Karpas-422 (cell line): ENCODE measurements around the gene CD247. TPM values are rescaled to one million over a fixed set of nuclear protein-coding genes. Genes with fewer than 3 reads are reported as not detected.
A peak's percentile ranks its signal among the peaks of the same experiment; 100 is the strongest.

Source experiments
- DNase-seq: peaks from one replicate; pipeline ENCODE4 v3.0.0-alpha.2; 2015
- H2AFZ ChIP-seq: fragments of 200-600 bp; sonication (generic); 2 replicates; pipeline ENCODE4 v1.6.1; 2014; ENCODE audit warnings: antibody characterized with exemption, low read length, mixed read lengths
- H3K27ac ChIP-seq: fragments of 200-600 bp; sonication (generic); 2 replicates; pipeline ENCODE4 v1.5.1; 2014; ENCODE audit warnings: mild to moderate bottlenecking, low read length, moderate library complexity
- H3K27me3 ChIP-seq: fragments of 200-600 bp; sonication (generic); 2 replicates; pipeline ENCODE4 v1.6.1; 2014; ENCODE audit warnings: low read length, mixed read lengths
- H3K36me3 ChIP-seq: fragments of 200-600 bp; sonication (generic); 2 replicates; pipeline ENCODE4 v1.6.1; 2014; ENCODE audit warnings: low read length, mixed read lengths; ENCODE audit not compliant: insufficient read depth
- H3K4me1 ChIP-seq: fragments of 200-600 bp; sonication (generic); 2 replicates; pipeline ENCODE4 v1.6.1; 2014; ENCODE audit warnings: mild to moderate bottlenecking, low read length, mixed read lengths
- H3K4me2 ChIP-seq: fragments of 200-600 bp; sonication (generic); 2 replicates; pipeline ENCODE4 v1.6.1; 2014; ENCODE audit warnings: low read length, low read depth, mild to moderate bottlenecking; ENCODE audit not compliant: poor library complexity, severe bottlenecking
- H3K4me3 ChIP-seq: fragments of 200-600 bp; sonication (generic); 2 replicates; pipeline ENCODE4 v1.5.1; 2014; ENCODE audit warnings: mild to moderate bottlenecking, antibody characterized with exemption, low read length, mixed read lengths
- H3K79me2 ChIP-seq: fragments of 200-600 bp; sonication (generic); 2 replicates; pipeline ENCODE4 v1.6.1; 2014; ENCODE audit warnings: mild to moderate bottlenecking, low read length, mixed read lengths
- H3K9ac ChIP-seq: fragments of 200-600 bp; sonication (generic); 2 replicates; pipeline ENCODE4 v1.6.0; 2014; ENCODE audit warnings: low read length
- H3K9me2 ChIP-seq: fragments of 200-600 bp; sonication (generic), shearing (Covaris generic); replicated peaks from 2 replicates; pipeline ENCODE4 v1.6.0; 2014; ENCODE audit warnings: mild to moderate bottlenecking, low read length, moderate library complexity; ENCODE audit not compliant: insufficient read depth
- H3K9me3 ChIP-seq: fragments of 300-700, 200-600 bp; sonication (generic); 2 replicates; pipeline ENCODE4 v1.6.1; 2014; ENCODE audit warnings: low read length, mixed read lengths
- H4K20me1 ChIP-seq: fragments of 200-600 bp; sonication (generic); 2 replicates; pipeline ENCODE4 v1.6.1; 2014; ENCODE audit warnings: mild to moderate bottlenecking, antibody characterized with exemption, low read length, low read depth; ENCODE audit not compliant: insufficient read depth
- total RNA-seq: library from RNA; depleted of rRNA; stranded (reverse); fragments of >200 nt; shearing (Covaris generic); gene quantifications from 2 replicates; pipeline ENCODE4 v1.2.3, GENCODE V29; 2014; ENCODE audit warnings: low replicate concordance

The CD247 gene
- total RNA-seq, 1 experiment from 2014 or later = 41.3 TPM

DNA sequence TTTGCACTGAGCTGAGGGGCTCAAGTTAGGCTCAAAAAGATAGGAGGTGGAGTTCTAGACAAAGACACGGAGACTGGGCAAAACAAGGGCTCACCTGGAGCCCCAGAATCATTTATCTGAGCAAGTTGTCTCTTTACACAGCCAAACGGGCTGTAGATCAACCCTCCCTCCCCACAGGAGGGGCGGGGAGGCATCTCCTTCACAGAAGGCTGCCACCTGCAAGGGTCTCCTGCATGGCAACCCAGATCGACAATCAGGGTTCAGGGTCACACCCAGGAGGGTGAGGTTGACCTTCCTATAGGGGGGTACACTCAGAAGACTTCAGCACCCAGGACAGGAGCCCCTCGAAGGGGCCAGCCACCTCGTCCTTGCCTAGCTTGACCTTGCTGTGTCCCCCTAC lies 84.0 kb downstream of the CD247 start:
- DNase-seq = peak; percentile 39
- H3K4me3 ChIP-seq = no peak overlapping the region
- H3K4me1 ChIP-seq = peaks cover 97% of the 10 kb centered on the region
- H3K9me2 ChIP-seq = no peaks in the 10 kb centered on the region
- H2AFZ ChIP-seq = no peak overlapping the region
- H3K9ac ChIP-seq = peak overlapping the region; percentile 20
- no peaks in the 10 kb centered on the region for H3K27me3 ChIP-seq
- H3K27ac ChIP-seq = peak overlapping the region; percentile 99
- peaks cover 35% of the 10 kb centered on the region for H3K79me2 ChIP-seq
- H3K36me3 ChIP-seq = peaks cover 37% of the 10 kb centered on the region
- no peak overlapping the region for H3K4me2 ChIP-seq
- H4K20me1 ChIP-seq = no peaks in the 10 kb centered on the region
- no peaks in the 10 kb centered on the region for H3K9me3 ChIP-seq

DNA sequence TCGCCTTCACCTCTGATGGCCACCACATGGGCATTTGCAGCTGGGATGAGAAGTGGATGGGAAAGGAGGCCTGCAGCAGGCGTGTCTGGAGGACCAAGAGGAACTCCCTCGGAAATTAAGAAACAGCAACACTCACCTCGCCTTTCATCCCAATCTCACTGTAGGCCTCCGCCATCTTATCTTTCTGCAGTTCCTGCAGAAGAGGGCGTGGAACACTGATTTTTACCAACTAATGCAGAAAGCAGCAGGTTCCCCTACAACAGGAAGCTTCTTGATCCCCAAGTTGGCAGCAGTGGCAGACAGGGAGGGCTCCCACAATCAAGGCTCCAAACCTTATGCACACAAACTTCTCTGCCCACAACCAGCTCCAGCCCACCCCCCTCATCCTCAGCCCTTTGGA lies 84.4 kb downstream of the CD247 start:
- H4K20me1 ChIP-seq = no peaks in the 10 kb centered on the region
- no peaks in the 10 kb centered on the region for H3K27me3 ChIP-seq
- no peaks in the 10 kb centered on the region for H3K9me2 ChIP-seq
- no peak overlapping the region for H3K4me2 ChIP-seq
- peak overlapping the region; percentile 99 for H3K27ac ChIP-seq
- H3K4me3 ChIP-seq = no peak overlapping the region
- H3K4me1 ChIP-seq = peaks cover 97% of the 10 kb centered on the region
- H3K36me3 ChIP-seq = peaks cover 37% of the 10 kb centered on the region
- H3K9me3 ChIP-seq = no peaks in the 10 kb centered on the region
- peak overlapping the region; percentile 67 for H3K9ac ChIP-seq
- H2AFZ ChIP-seq = no peak overlapping the region
- H3K79me2 ChIP-seq = peaks cover 34% of the 10 kb centered on the region
- DNase-seq = peak; percentile 42

DNA sequence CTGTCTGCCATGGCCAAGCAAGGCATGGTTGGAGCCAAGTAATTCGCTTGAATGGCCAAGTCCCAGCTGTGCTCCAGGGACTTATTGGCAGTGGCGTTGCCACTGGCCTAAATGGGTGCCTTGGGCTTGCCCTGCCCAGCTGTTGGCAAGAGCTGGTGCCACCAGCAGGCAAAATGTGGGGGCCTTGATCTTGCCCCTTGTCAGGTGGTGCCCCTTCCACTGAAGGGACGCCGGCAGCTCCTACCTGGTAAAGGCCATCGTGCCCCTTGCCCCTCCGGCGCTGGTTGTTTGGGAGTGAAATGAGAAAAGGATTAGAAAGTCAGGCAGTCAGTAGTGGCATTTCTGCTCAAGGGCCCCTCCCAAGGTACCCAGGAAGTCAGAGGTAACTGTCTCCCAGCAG lies 85.5 kb downstream of the CD247 start:
- H3K4me2 ChIP-seq = peak overlapping the region; percentile 74
- H4K20me1 ChIP-seq = no peaks in the 10 kb centered on the region
- no peak for DNase-seq
- peak overlapping the region; percentile 44 for H3K4me3 ChIP-seq
- H3K4me1 ChIP-seq = peaks cover 97% of the 10 kb centered on the region
- H3K9ac ChIP-seq = peak overlapping the region; percentile 67
- peaks cover 37% of the 10 kb centered on the region for H3K36me3 ChIP-seq
- H3K79me2 ChIP-seq = peaks cover 23% of the 10 kb centered on the region
- no peaks in the 10 kb centered on the region for H3K9me3 ChIP-seq
- H3K9me2 ChIP-seq = no peaks in the 10 kb centered on the region
- H3K27me3 ChIP-seq = no peaks in the 10 kb centered on the region
- peak overlapping the region; percentile 99 for H3K27ac ChIP-seq
- no peak overlapping the region for H2AFZ ChIP-seq

DNA sequence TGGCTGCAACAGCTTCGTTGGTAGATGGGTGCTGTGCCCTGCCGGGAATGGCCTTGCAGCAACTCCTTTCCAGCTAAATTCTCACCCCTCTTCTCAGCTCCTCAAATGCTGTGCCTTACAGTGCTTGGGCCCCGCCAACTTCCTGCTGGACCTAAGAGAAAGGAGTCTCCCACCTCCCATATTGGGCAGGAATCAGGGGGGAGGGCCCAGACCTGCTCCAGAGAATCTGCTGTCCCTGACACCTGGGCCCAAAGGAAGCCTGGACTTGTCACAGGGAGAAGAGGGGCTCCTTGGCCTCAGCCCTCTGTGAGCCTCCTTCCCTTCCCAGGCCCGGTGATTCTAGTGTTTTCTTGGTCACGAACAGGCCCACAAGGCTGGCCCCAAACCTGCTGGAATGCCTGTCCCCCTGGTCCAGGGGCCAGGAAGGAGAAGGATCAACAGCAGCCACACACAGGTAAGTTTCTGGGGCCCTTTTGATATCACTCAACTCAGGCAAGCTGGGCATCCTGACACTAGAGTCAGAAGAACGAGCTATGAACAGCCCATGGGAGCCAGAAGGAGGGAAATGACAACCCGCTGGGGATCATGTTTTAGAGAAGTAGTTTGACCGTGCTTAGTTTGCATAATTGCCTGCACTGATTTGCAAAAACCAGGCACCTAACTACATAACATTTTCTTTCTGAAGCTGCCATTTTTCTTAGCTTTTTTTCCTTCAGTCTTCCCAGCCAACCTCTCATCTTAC lies 86.2 kb downstream of the CD247 start:
- Histone ChIP-seq H3K9me2 (no peaks in the 10 kb centered on the region), H3K9me3 (no peaks in the 10 kb centered on the region), H3K4me1 (peaks cover 96% of the 10 kb centered on the region), H3K4me3 (peak overlapping the region; percentile 54), H2AFZ (no peak overlapping the region), H3K4me2 (peak overlapping the region; percentile 74), H3K27me3 (no peaks in the 10 kb centered on the region), H3K36me3 (peaks cover 31% of the 10 kb centered on the region), H3K9ac (peak overlapping the region; percentile 84), H4K20me1 (no peaks in the 10 kb centered on the region), H3K27ac (peak overlapping the region; percentile 99), H3K79me2 (peaks cover 17% of the 10 kb centered on the region)
- peak; percentile 95 for DNase-seq

DNA sequence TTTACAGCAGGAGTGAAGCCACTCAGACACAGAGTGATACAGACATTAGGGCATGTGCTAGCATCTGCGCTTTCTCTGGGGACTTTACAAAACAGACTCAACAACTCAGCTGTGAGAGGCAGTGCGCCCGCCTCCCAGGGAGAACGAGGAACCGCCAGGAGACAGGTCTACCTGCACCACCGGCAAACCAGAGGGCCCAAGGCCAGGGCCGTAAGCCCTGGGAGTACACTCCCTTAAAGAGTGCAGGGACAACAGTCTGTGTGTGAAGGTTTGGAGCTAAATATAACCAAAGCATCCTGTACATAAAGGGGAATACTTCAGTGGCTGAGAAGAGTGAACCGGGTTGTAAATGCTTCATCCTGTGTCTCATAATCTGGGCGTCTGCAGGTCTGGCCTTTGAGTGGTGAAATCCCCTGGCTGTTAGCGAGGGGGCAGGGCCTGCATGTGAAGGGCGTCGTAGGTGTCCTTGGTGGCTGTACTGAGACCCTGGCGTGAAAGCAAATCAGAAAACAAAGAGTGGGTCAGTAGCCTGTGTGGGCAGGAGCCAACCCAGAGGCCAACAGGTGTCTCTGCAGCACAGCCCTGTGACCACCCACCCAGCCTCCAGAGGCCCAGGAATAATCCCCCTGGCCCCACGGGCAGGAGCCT lies 86.9 kb downstream of the CD247 start:
- Histone ChIP-seq H3K79me2 (peaks cover 10% of the 10 kb centered on the region), H3K9me2 (no peaks in the 10 kb centered on the region), H3K4me2 (peak overlapping the region; percentile 74), H4K20me1 (no peaks in the 10 kb centered on the region), H3K4me1 (peaks cover 96% of the 10 kb centered on the region), H3K9ac (peak overlapping the region; percentile 84), H3K36me3 (peaks cover 24% of the 10 kb centered on the region), H3K9me3 (no peaks in the 10 kb centered on the region), H3K27ac (peak overlapping the region; percentile 99), H2AFZ (no peak overlapping the region), H3K4me3 (peak overlapping the region; percentile 54), H3K27me3 (no peaks in the 10 kb centered on the region)
- DNase-seq = peak; percentile 92

DNA sequence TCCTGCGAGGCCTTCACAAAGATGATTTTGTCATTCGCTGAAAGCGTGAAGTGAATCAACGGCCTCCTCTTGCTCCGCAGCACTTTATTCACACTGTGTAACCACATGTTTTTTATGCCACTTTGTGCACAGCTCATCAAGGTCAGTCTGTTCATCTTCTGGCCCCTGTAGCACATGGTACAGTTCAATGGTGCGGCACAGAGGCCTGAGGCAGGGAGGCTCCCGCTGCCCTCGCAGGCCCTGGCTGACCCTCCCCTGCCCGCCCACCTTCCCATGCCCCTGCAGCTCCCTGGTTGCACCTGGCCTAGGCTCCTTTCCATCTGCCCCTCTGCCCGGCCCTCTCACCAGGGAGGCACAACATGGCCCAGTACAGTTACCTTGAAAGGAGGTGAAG lies 87.5 kb downstream of the CD247 start:
- H3K4me2 ChIP-seq = peak overlapping the region; percentile 74
- H3K79me2 ChIP-seq = peaks cover 4% of the 10 kb centered on the region
- H2AFZ ChIP-seq = no peak overlapping the region
- H3K9ac ChIP-seq = peak overlapping the region; percentile 84
- peak overlapping the region; percentile 54; the same call in 1 of the 2 replicates for H3K4me3 ChIP-seq
- no peaks in the 10 kb centered on the region for H3K27me3 ChIP-seq
- peaks cover 96% of the 10 kb centered on the region for H3K4me1 ChIP-seq
- peaks cover 19% of the 10 kb centered on the region for H3K36me3 ChIP-seq
- H3K27ac ChIP-seq = peak overlapping the region; percentile 99
- H3K9me2 ChIP-seq = no peaks in the 10 kb centered on the region
- H3K9me3 ChIP-seq = no peaks in the 10 kb centered on the region
- H4K20me1 ChIP-seq = no peaks in the 10 kb centered on the region
- no peak for DNase-seq

DNA sequence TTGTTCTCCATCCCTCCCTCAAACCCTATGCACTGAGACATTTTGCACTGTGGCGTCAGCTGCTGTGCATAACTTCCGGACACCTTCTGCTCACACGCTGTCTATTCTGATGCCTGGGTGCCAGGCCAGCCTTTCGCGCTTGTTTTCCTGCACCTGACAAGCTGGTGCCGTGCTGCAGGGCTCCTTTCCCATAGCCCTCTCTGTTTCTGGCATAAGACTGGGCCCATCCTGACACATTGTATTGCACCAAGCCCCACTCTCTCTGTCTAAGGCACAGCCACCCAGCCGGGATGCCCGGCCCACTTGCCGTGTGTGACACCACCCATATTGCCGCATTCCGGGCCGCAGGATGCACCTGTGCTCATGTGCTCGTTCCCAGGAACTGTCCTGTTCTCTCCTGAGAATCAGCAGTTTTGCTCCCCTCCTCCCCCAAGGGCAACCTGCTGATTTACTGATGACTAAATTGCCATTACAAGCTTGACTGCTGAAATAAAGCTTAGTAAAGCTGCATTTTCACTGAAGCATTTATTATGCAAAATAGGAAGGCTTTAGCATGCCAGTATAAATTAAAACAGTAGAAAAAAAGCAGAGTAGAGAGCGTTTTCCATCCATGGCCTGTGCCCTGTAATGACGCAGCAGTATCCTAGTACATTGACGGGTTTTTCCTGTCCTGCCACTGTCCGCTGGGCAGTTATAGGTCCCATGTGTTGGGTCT lies 88.0 kb downstream of the CD247 start:
- H3K79me2 ChIP-seq = no peaks in the 10 kb centered on the region
- H3K27ac ChIP-seq = peak overlapping the region; percentile 99
- H3K4me1 ChIP-seq = peaks cover 96% of the 10 kb centered on the region
- H4K20me1 ChIP-seq = no peaks in the 10 kb centered on the region
- H3K27me3 ChIP-seq = no peaks in the 10 kb centered on the region
- no peaks in the 10 kb centered on the region for H3K9me2 ChIP-seq
- peak overlapping the region; percentile 84 for H3K9ac ChIP-seq
- peak overlapping the region; percentile 54 for H3K4me3 ChIP-seq
- DNase-seq = peak; percentile 95
- peak overlapping the region; percentile 74 for H3K4me2 ChIP-seq
- no peaks in the 10 kb centered on the region for H3K9me3 ChIP-seq
- peaks cover 14% of the 10 kb centered on the region for H3K36me3 ChIP-seq
- H2AFZ ChIP-seq = no peak overlapping the region

DNA sequence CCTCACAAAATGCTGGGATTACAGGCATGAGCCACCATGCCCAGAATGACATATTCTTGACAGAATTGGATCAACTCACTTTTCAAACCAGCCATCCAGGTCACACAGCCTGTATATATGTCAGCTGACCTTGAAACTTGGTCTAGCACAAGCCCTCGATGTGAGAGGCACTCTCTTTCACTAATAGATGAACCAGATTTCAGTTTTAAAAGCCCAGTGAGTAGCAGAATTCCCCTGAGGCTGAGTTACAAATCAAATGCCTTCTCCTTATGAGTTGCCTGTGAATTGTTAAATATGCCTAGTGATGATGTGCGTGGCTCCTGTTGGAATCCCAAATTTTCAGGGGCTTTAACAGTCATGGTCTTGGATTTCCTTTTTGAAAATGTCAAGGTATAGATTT lies 88.7 kb downstream of the CD247 start:
- Histone ChIP-seq H3K4me1 (peaks cover 97% of the 10 kb centered on the region), H3K27ac (peak overlapping the region; percentile 99), H2AFZ (no peak overlapping the region), H3K9ac (peak overlapping the region; percentile 84), H3K9me3 (no peaks in the 10 kb centered on the region), H3K36me3 (peaks cover 13% of the 10 kb centered on the region), H3K79me2 (no peaks in the 10 kb centered on the region), H3K27me3 (no peaks in the 10 kb centered on the region), H3K9me2 (no peaks in the 10 kb centered on the region), H4K20me1 (no peaks in the 10 kb centered on the region), H3K4me3 (peak overlapping the region; percentile 48), H3K4me2 (peak overlapping the region; percentile 74)
- peak; percentile 71 for DNase-seq
